HG03025 (cell line): ENCODE measurements around the gene TTC34.
"Not testable (repeated sequence)": the region's sequence is repeated elsewhere in the genome, so short reads cannot be mapped to it uniquely, and the experiment has no call there.

ENCODE experiments used
- ATAC-seq: cut with Tn5 transposase; IDR thresholded peaks from one replicate; pipeline ENCODE4 v1.9.1; 2021; ENCODE audit warnings: mild to moderate bottlenecking, moderate library complexity; ENCODE audit not compliant: unreplicated experiment, low FRiP score

Gene TTC34

GRCh38 chr1:2631136-2632050 is 170.1 kb downstream of the TTC34 start:
- ATAC-seq, result no peak

- no peak for ATAC-seq
These were observed 170.9 kb downstream of the TTC34 start for GRCh38 chr1:2630498-2631135.

- ATAC-seq, result no peak
These were observed 171.6 kb downstream of the TTC34 start for GRCh38 chr1:2629627-2630497.

- ATAC-seq, result no peak
These were observed 172.4 kb downstream of the TTC34 start for GRCh38 chr1:2628933-2629626.

- ATAC-seq, result no peak
These were observed 173.1 kb downstream of the TTC34 start for GRCh38 chr1:2628191-2628932.

- ATAC-seq, result no peak
These were observed 173.7 kb downstream of the TTC34 start for GRCh38 chr1:2627746-2628145.

- ATAC-seq, result not testable (repeated sequence)
These were observed 175.7 kb downstream of the TTC34 start for GRCh38 chr1:2625748-2626147.

GRCh38 chr1:2625311-2625710 is 176.2 kb downstream of the TTC34 start:
- no peak for ATAC-seq

GRCh38 chr1:2624735-2625300 is 176.7 kb downstream of the TTC34 start:
- no peak for ATAC-seq

GRCh38 chr1:2623571-2624337 is 177.7 kb downstream of the TTC34 start:
- ATAC-seq, result no peak

- ATAC-seq, result no peak
These were observed 183.5 kb downstream of the TTC34 start for GRCh38 chr1:2617971-2618470.

- no peak for ATAC-seq
These were observed 187.3 kb downstream of the TTC34 start for GRCh38 chr1:2614145-2614544.

GRCh38 chr1:2612591-2613365 is 188.7 kb downstream of the TTC34 start:
- ATAC-seq, result no peak

- no peak for ATAC-seq
These were observed 189.7 kb downstream of the TTC34 start for GRCh38 chr1:2611621-2612437.

- no peak for ATAC-seq
These were observed 190.4 kb downstream of the TTC34 start for GRCh38 chr1:2611031-2611501.

GRCh38 chr1:2610036-2610959 is 191.2 kb downstream of the TTC34 start:
- ATAC-seq, result no peak
